GM18873 (cell line): Measurements from ENCODE around the gene ANKAR.
"Not testable (repeated sequence)": the region's sequence is repeated elsewhere in the genome, so short reads cannot be mapped to it uniquely, and the experiment has no call there.

Source experiments
- ATAC-seq: cut with Tn5 transposase; IDR thresholded peaks from one replicate; pipeline ENCODE4 v1.9.1; 2021; ENCODE audit warnings: mild to moderate bottlenecking, moderate library complexity, moderate number of reproducible peaks; ENCODE audit not compliant: unreplicated experiment, low FRiP score

The ANKAR gene

DNA sequence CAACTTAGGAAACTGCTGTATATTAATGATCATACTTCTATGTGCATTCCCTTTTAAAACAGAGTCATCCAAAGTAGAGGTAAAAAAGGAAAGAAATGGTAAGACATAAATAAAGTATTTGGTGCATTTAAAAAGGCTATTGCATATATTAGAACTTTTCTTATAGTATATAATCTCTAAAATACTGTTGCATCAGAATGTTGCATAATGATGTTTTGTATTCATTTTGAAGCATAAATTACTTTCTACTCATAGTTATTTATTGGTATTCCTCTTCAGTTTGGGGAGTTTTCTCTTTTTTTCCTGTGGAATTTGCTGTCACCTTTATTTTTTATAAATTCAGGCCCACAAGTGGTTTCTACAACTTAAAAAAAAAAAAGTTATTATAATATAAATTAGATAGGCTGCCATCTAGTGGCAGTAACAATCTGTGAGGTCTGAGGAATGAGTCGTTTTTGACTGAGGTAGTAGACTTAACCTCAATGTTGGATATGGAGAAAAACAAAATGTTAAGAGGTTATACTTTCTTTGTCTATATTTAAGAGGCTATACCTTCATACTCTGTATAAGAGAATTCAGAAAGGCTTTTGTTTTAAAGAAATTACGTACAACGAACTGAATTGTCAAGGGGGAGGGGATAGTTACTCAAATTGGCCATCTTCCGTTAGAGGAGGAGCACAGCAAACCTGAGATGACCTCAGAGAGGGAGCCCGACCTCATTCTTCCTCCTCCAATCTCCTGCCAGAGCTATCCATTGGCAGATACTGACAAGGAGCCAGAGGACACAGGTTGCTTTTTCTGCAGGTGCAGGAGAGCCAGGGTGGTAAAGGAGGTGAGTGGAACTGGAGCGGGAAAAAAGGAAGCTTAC, 23.8 kb downstream of the ANKAR start:
- ATAC-seq: no peak

DNA sequence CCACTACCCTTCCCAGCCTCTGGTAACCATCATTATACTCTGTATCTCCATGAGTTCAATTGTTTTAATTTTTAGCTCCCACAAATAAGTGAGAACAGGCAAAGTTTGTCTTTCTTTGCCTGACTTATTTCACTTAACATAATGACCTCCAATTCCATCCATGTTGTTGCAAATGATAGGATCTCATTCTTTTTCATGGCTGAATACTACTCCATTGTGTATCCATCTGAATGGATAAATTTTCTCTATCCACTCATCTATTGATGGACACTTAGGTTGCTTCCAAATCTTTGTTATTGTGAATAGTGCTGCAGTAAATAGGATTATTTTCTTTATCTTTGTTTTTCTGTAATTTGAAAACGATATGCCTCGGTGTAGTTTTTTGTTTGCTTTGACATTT, 26.2 kb downstream of the ANKAR start:
- no peak for ATAC-seq

DNA sequence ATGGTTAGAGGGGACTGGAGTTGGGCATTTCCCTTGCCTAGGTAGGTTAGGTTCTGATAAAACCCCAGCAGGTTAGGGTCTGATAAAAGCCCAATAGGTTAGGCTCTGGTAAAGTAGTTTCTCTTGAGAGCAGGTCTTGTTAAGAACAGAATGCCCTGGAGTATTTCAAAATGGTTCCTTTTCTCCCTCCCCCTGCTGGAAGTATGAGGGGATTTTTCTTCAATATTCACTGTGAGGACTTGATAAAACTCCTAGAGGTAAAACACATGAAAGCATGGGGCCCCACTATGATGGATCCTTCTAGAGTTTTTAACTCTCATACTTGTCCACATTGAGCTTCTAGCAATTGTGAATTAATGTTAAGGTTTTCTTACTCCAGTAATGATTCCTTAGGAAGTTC, 27.6 kb downstream of the ANKAR start:
- no peak for ATAC-seq

DNA sequence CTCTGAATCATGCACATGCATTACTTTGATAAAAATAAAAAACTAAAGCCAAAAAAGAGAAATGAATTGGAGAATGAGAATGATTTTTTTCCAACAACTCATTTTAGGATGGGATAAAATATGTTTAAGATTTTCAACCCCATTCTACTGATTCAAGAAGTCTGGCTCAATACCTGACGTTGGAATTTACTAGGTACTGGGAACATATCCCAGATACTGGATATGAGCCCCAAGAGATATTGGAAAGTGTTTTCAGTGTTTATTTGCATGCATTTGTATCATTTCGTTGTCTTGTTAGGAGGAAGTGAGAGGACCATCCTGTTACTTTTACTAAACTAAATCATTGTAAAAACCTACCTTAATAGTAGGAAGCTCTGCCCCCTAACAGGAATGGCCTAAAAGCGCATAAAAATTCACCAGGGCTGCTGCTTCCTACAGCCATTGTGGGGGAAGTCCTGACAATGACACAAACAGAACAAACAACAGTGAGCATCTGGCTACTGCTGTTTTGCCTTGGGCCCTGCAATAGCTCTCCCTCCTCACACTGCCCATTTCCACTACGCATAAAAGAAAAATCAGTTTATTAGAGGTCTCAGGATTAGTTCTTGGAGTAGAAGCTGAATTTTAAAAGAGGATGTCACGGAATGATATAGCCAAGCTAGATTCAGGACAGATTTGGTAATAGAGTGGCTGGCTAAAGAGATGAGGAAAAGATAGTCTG, 35.2 kb downstream of the ANKAR start:
- ATAC-seq: no peak

DNA sequence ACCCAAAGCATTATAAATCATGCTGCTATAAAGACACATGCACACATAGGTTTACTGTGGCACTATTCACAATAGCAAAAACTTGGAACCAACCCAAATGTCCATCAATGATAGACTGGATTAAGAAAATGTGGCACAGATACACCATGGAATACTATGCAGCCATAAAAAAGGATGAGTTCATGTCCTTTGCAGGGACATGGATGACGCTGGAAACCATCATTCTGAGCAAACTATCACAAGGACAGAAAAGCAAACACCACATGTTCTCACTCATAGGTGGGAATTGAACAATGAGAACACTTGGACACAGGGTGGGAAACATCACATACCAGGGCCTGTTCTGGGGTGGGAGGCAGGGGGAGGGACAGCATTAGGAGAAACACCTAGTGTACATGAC, 43.1 kb downstream of the ANKAR start:
- ATAC-seq: not testable (repeated sequence)

DNA sequence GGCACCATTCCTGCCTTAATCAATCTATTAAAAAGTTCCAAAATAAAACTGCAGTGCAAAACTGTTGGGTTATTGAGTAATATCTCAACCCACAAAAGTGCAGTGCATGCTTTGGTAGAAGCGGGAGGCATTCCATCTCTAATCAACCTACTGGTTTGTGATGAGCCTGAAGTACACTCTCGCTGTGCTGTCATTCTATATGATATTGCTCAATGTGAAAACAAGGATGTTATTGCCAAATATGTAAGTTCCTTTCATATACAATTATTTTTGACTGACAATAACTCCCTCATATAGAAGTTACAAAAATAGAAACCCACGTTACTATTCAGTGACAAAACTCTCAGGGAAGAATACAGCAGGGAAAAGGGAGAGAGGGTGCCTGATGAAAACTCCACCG, 45.1 kb downstream of the ANKAR start:
- ATAC-seq: no peak

DNA sequence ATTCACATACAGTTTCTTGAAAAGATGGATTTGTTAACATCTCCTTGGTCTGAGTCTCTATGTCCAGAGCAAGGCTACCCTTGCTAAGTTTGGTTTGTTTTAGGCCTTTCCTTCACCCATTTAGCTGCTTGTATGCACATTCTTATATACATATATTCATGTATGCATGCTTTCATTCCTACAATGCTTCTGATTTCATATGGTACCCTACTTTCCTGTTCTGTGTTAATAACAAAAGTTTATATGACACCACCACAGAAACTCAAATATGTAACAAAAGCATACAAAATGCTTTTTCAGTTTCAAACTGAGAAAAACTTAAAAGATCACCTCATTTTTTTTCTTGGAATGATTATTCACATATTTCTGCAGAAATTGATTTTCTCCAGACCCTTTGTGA, 48.7 kb downstream of the ANKAR start:
- no peak for ATAC-seq
